GM10248 (cell line): ENCODE data around the gene LTBP1.

Experiments used
- CTCF ChIA-PET: fragments of 300-600 bp; sonication (Branson Sonifier 250); formaldehyde crosslinking; extraction: SDS; loops from one replicate; lab custom pipeline; 2021; ENCODE audit warnings: antibody characterized with exemption; lab: Yijun Ruan, JAX
- POLR2A ChIA-PET: fragments of 350-650 bp; sonication (Branson Sonifier 250); formaldehyde crosslinking; extraction: SDS; loops from one replicate; lab custom pipeline; 2020; ENCODE audit warnings: antibody characterized with exemption; lab: Yijun Ruan, JAX
- DNase-seq: peaks from one replicate; pipeline ENCODE4 v3.0.0; 2012; ENCODE audit errors: extremely low spot score
- CTCF ChIP-seq: IDR thresholded peaks from 2 replicates; pipeline ENCODE4 v1.5.1; 2012; ENCODE audit warnings: mild to moderate bottlenecking, low read depth; ENCODE audit errors: extremely low read depth, missing control alignments, control extremely low read depth

LTBP1 gene

DNA sequence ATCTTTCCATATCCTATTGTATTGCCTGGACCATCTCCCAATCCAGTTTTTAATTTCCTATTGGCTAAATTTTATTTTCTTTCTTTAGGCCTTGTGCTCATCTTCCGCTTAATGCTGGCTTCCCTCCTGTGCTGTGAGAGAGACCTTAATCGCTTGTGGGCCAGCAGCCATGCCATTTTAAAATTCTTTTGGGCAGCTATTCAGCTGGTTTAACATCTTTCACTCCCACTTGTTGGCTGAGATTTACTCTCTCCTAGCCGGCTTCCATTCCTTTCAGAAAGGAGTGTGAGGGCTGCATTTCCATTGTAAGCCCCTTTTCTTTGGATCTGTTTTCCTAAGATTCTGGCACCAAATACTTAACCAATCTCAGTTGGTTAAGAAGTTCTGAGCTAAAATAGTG, 388.8 kb downstream of the LTBP1 start:
- DNase-seq = no peak
- ChIA-PET CTCF (interaction anchor here (1.3 kb wide), 1 partner anchor 37 kb away, joined by 3 read pairs; no protein-coding TSS in a partner anchor), POLR2A (no interaction called here)
- TF ChIP-seq CTCF = no peak

- ChIA-PET CTCF (interaction anchor here (1.3 kb wide), 1 partner anchor 36 kb away, joined by 3 read pairs; no protein-coding TSS in a partner anchor), POLR2A (no interaction called here)
- no peak for TF ChIP-seq CTCF
- no peak for DNase-seq
Observed at GRCh38 chr2:33336036-33336625, 389.4 kb downstream of the LTBP1 start.

- ChIA-PET POLR2A (no interaction called here), CTCF (no interaction called here)
- no peak for TF ChIP-seq CTCF
- no peak for DNase-seq
Observed at GRCh38 chr2:33337385-33337960, 390.7 kb downstream of the LTBP1 start.

- no peak for DNase-seq
- CTCF ChIA-PET = no interaction called here
- no peak for TF ChIP-seq CTCF
- POLR2A ChIA-PET = no interaction called here
Observed at GRCh38 chr2:33337981-33338380, 391.2 kb downstream of the LTBP1 start.

DNA sequence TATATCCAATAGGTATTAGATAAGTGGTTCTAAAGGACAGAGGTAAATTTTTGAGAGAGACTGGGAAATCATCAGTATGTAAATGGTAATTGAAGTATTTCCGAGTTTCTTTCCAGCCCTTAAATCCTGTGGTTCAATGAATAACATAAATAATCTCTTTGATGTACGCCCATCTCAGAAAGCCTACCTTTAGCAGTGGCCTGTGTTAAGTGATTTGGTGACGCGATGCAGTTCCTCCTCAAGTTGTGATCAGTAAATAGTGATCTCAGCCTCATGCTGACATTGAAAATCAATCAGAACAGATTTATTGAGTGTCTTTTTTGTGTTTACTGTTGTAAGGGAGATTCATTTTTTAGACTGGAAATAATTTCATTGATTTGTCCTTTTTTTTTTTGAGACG, 392.5 kb downstream of the LTBP1 start:
- TF ChIP-seq CTCF = no peak
- no peak for DNase-seq
- ChIA-PET POLR2A (no interaction called here), CTCF (no interaction called here)

- ChIA-PET CTCF (no interaction called here), POLR2A (no interaction called here)
- no peak for DNase-seq
- TF ChIP-seq CTCF = no peak
Observed at GRCh38 chr2:33340280-33340679, 393.5 kb downstream of the LTBP1 start.

GRCh38 chr2:33342171-33342570, 395.4 kb downstream of the LTBP1 start:
- POLR2A ChIA-PET = no interaction called here
- CTCF ChIA-PET = interaction anchor here (1.3 kb wide), 1 partner anchor 30 kb away, joined by 3 read pairs; no protein-coding TSS in a partner anchor
- no peak for DNase-seq
- TF ChIP-seq CTCF = no peak
